ENCODE measurements around the gene CDH13. TPM values are rescaled to one million over a fixed set of nuclear protein-coding genes. Genes with fewer than 3 reads are reported as not detected.

Gene CDH13
- total RNA-seq, 4 donors from 2014 or later = 3.1 to 13.5 (median 8.9) TPM

GRCh38 chr16:83698964-83699363 lies 1072.2 kb downstream of the CDH13 start:
- intact Hi-C loops (cut with DNase I) = no loop called here
- Histone ChIP-seq H3K27ac (replicated peaks in 1 of 4) (no peak overlapping the region), H3K4me1 (no peaks in the 10 kb centered on the region), H3K27me3 (peaks cover 0 to 4% (median 0%) of the 10 kb centered on the region in 4 donors), H3K9me3 (no peaks in the 10 kb centered on the region), H3K36me3 (no peaks in the 10 kb centered on the region), H3K4me3 (no peak overlapping the region)
- DNase-seq (ENCODE audit: extremely low spot score) = no peak
- TF ChIP-seq CTCF (IDR thresholded peaks at IDR 0.05) = no peak
- no peak for TF ChIP-seq POLR2AphosphoS5 (IDR thresholded peaks at IDR 0.05)
- TF ChIP-seq POLR2A (IDR thresholded peaks at IDR 0.05; ENCODE audit: low read depth) = no peak
- no peak for TF ChIP-seq EP300 (IDR thresholded peaks at IDR 0.05)
- 86% methylated on average over 4 of the region's 4 CpGs for WGBS

- no peaks in the 10 kb centered on the region for H3K36me3 ChIP-seq
- TF ChIP-seq POLR2A (IDR thresholded peaks at IDR 0.05; ENCODE audit: low read depth) (no peak), POLR2AphosphoS5 (IDR thresholded peaks at IDR 0.05) (no peak), EP300 (IDR thresholded peaks at IDR 0.05) (no peak)
- no peak overlapping the region for H3K27ac ChIP-seq (replicated peaks in 1 of 4)
- no peaks in the 10 kb centered on the region for H3K9me3 ChIP-seq
- H3K4me3 ChIP-seq = no peak overlapping the region
- H3K27me3 ChIP-seq = peaks cover 0 to 4% (median 0%) of the 10 kb centered on the region in 4 donors
- no peaks in the 10 kb centered on the region for H3K4me1 ChIP-seq
- intact Hi-C loops (cut with DNase I) = no loop called here
- WGBS = 71% methylated on average over 4 of the region's 4 CpGs
- DNase-seq (ENCODE audit: extremely low spot score) = no peak
Observed at GRCh38 chr16:83699817-83700216, 1073.0 kb downstream of the CDH13 start.

GRCh38 chr16:83700918-83701317 lies 1074.1 kb downstream of the CDH13 start:
- no peak for DNase-seq (ENCODE audit: extremely low spot score)
- Histone ChIP-seq H3K4me1 (no peaks in the 10 kb centered on the region), H3K27me3 (peaks cover 0 to 4% (median 0%) of the 10 kb centered on the region in 4 donors), H3K27ac (replicated peaks in 1 of 4) (no peak overlapping the region), H3K9me3 (no peaks in the 10 kb centered on the region), H3K36me3 (no peaks in the 10 kb centered on the region), H3K4me3 (no peak overlapping the region)
- no peak for TF ChIP-seq POLR2AphosphoS5 (IDR thresholded peaks at IDR 0.05)
- no peak for TF ChIP-seq CTCF (IDR thresholded peaks at IDR 0.05)
- no peak for TF ChIP-seq POLR2A (IDR thresholded peaks at IDR 0.05; ENCODE audit: low read depth)
- no peak for TF ChIP-seq EP300 (IDR thresholded peaks at IDR 0.05)
- 57% methylated on average over 7 of the region's 7 CpGs for WGBS
- intact Hi-C loops (cut with DNase I) = no loop called here

- no peak for DNase-seq (ENCODE audit: extremely low spot score)
- no peaks in the 10 kb centered on the region for H3K36me3 ChIP-seq
- H3K9me3 ChIP-seq = no peaks in the 10 kb centered on the region
- 38% methylated on average over 8 of the region's 9 CpGs for WGBS
- intact Hi-C loops (cut with DNase I) = no loop called here
- H3K4me3 ChIP-seq = no peak overlapping the region
- H3K27me3 ChIP-seq = peaks cover 0 to 4% (median 0%) of the 10 kb centered on the region in 4 donors
- TF ChIP-seq CTCF (IDR thresholded peaks at IDR 0.05) (no peak), POLR2AphosphoS5 (IDR thresholded peaks at IDR 0.05) (no peak), EP300 (IDR thresholded peaks at IDR 0.05) (no peak), POLR2A (IDR thresholded peaks at IDR 0.05; ENCODE audit: low read depth) (no peak)
- no peak overlapping the region for H3K27ac ChIP-seq (replicated peaks in 1 of 4)
- no peaks in the 10 kb centered on the region for H3K4me1 ChIP-seq
Observed at GRCh38 chr16:83701494-83701893, 1074.7 kb downstream of the CDH13 start.

- TF ChIP-seq POLR2AphosphoS5 (IDR thresholded peaks at IDR 0.05) = no peak
- TF ChIP-seq EP300 (IDR thresholded peaks at IDR 0.05) = no peak
- no peak for TF ChIP-seq CTCF (IDR thresholded peaks at IDR 0.05)
- no peak for TF ChIP-seq POLR2A (IDR thresholded peaks at IDR 0.05; ENCODE audit: low read depth)
- no peak overlapping the region for H3K27ac ChIP-seq (replicated peaks in 1 of 4)
- no peak overlapping the region for H3K4me3 ChIP-seq
- peaks cover 0 to 4% (median 0%) of the 10 kb centered on the region in 4 donors for H3K27me3 ChIP-seq
- H3K4me1 ChIP-seq = no peaks in the 10 kb centered on the region
- H3K9me3 ChIP-seq = no peaks in the 10 kb centered on the region
- no peak for DNase-seq (ENCODE audit: extremely low spot score)
- no peaks in the 10 kb centered on the region for H3K36me3 ChIP-seq
- intact Hi-C loops (cut with DNase I) = no loop called here
Observed at GRCh38 chr16:83704656-83705055, 1077.9 kb downstream of the CDH13 start.

Measured in esophagus muscularis mucosa (tissue), 4 donors.